Measurements from ENCODE around the gene MYL9.
"Not testable (repeated sequence)": the region's sequence is repeated elsewhere in the genome, so short reads cannot be mapped to it uniquely, and the experiment has no call there.

Gene MYL9

GRCh38 chr20:36548704-36549627 is 7.6 kb downstream of the MYL9 start:
- DNase-seq (ENCODE audit: low read depth in 2 of 2), result no peak

GRCh38 chr20:36549628-36549941 is 8.3 kb downstream of the MYL9 start:
- DNase-seq (ENCODE audit: low read depth in 2 of 2), result no peak

GRCh38 chr20:36549942-36550789 is 8.8 kb downstream of the MYL9 start:
- no peak for DNase-seq (ENCODE audit: low read depth in 2 of 2)

GRCh38 chr20:36550790-36551299 is 9.5 kb downstream of the MYL9 start:
- DNase-seq (ENCODE audit: low read depth in 2 of 2), result no peak

- no peak for DNase-seq (ENCODE audit: low read depth in 2 of 2)
These were observed 13.9 kb downstream of the MYL9 start for GRCh38 chr20:36555248-36555647.

GRCh38 chr20:36562724-36563123 is 21.4 kb downstream of the MYL9 start:
- no peak for DNase-seq (ENCODE audit: low read depth in 2 of 2)

- DNase-seq (ENCODE audit: low read depth in 2 of 2), result no peak
These were observed 22.1 kb downstream of the MYL9 start for GRCh38 chr20:36563374-36563773.

GRCh38 chr20:36564078-36564725 is 22.9 kb downstream of the MYL9 start:
- DNase-seq (ENCODE audit: low read depth in 2 of 2), result not testable (repeated sequence)

- DNase-seq (ENCODE audit: low read depth in 2 of 2), result not testable (repeated sequence)
These were observed 23.4 kb downstream of the MYL9 start for GRCh38 chr20:36564726-36565121.

GRCh38 chr20:36565520-36565919 is 24.2 kb downstream of the MYL9 start:
- no peak for DNase-seq (ENCODE audit: low read depth in 2 of 2)

GRCh38 chr20:36569847-36570429 is 28.6 kb downstream of the MYL9 start:
- no peak for DNase-seq (ENCODE audit: low read depth in 2 of 2)

- DNase-seq (ENCODE audit: low read depth in 2 of 2), result no peak
These were observed 30.5 kb downstream of the MYL9 start for GRCh38 chr20:36571564-36572504.

- peak; percentile 72 to 74 for DNase-seq (ENCODE audit: low read depth in 2 of 2)
These were observed 31.4 kb downstream of the MYL9 start for GRCh38 chr20:36572701-36573102.

- peak; percentile 80 to 83 for DNase-seq (ENCODE audit: low read depth in 2 of 2)
These were observed 31.9 kb downstream of the MYL9 start, which contains the start of gene TGIF2 for GRCh38 chr20:36573103-36573797. TGIF2 (plus strand) TSS chr20:36573597; CDS start chr20:36578775, 5,178 bp downstream.

GRCh38 chr20:36573798-36574365 is 32.6 kb downstream of the MYL9 start:
- no peak for DNase-seq (ENCODE audit: low read depth in 2 of 2)

- DNase-seq (ENCODE audit: low read depth in 2 of 2), result no peak
These were observed 33.2 kb downstream of the MYL9 start for GRCh38 chr20:36574366-36575135.

GRCh38 chr20:36576081-36576445 is 34.7 kb downstream of the MYL9 start:
- no peak for DNase-seq (ENCODE audit: low read depth in 2 of 2)

GRCh38 chr20:36578356-36579041 is 37.2 kb downstream of the MYL9 start:
- no peak for DNase-seq (ENCODE audit: low read depth in 2 of 2)

All from stimulated activated CD4-positive, alpha-beta T cell treated with anti-CD3 and anti-CD28 coated beads, Interleukin-15, amount 100 ng/mL, for 48 hours (primary cell).